ENCODE measurements around the gene APPL2.
"Not testable (repeated sequence)": the region's sequence is repeated elsewhere in the genome, so short reads cannot be mapped to it uniquely, and the experiment has no call there.

Gene APPL2

GRCh38 chr12:105235732-105236476 is at the start of gene APPL2:
APPL2 (minus strand) TSS chr12:105236174; CDS start chr12:105236012, 162 bp downstream.
- peak; percentile 60 for DNase-seq

DNA sequence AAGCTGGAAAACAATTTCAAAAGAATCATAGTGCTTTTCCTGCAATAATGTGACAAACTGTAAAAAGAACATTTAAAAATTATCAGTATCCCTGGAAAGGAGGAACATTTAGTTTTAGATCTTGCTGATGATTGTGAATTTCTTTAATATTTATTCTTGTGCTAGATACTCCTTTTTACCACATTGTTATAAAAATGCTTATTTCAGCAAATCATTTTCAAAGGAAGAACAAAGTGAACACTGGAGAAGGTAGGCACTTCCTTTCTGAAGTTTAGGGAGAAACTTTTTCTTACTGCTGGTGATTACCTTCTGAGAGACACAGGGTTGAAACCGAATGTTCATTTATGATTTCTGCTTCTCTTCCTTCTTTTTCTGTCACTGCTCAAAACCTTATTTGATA is 49.4 kb upstream of the APPL2 start:
- no peak for DNase-seq

GRCh38 chr12:105281694-105282049 is 45.7 kb upstream of the APPL2 start:
- no peak for DNase-seq

- DNase-seq: no peak
These were observed 45.2 kb upstream of the APPL2 start for GRCh38 chr12:105280966-105281693.

DNA sequence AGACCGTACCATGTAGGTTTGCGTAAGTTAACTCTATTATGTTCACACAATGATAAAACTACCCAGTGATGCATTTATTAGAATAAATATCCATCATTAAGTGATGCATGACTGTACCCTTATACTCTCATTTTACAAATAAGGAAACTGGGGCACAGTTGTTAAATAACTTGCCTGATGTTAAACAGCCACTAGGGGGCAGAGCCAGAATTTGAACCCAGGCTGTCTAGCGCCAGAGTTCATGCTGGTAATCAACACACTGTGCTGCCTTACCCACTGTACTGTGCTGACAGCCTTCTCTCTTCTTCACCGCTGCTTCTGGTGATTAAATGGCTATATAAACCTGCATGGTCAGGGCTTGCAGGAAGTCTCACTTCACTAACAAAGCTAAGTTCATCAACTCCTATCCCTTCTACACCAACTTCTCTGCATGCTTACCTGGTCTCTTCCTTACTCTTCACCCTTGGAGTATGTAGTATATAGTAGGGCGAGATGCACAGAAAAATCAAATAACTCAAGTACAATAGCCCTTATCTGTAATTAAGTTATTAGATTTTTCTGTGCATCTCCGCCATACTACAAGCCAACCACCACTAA is 43.6 kb upstream of the APPL2 start:
- DNase-seq: no peak

DNA sequence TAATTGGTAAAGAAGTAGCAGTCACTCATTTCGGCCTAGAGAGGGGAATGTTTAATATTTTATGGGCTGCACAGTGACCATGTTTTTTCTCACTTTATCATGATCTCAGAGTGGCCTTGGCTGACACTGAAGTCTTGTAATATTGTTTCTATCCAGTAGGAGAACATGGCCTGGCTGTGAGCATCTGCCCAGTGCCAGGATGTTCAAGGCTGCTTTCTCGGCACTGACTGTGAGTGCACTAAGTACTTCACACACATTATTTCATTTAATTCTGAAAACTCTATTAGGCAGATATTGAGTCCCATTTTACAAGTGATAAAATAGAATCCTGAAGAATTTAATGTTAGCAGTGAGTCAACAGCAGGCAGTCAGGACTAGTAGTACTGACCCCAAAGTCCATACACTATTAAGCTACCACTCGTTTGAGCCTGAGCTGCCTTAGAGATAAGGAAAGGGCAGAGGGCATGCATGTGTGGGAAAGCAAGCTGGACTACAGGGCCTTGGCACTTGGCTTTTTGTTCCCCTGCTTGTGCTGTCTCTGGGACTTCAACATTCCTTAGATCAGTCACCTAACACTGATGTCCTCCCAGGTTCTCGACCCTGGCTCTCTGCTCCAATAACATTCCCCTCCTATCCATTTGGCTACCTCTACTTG is 42.2 kb upstream of the APPL2 start:
- DNase-seq: no peak

DNA sequence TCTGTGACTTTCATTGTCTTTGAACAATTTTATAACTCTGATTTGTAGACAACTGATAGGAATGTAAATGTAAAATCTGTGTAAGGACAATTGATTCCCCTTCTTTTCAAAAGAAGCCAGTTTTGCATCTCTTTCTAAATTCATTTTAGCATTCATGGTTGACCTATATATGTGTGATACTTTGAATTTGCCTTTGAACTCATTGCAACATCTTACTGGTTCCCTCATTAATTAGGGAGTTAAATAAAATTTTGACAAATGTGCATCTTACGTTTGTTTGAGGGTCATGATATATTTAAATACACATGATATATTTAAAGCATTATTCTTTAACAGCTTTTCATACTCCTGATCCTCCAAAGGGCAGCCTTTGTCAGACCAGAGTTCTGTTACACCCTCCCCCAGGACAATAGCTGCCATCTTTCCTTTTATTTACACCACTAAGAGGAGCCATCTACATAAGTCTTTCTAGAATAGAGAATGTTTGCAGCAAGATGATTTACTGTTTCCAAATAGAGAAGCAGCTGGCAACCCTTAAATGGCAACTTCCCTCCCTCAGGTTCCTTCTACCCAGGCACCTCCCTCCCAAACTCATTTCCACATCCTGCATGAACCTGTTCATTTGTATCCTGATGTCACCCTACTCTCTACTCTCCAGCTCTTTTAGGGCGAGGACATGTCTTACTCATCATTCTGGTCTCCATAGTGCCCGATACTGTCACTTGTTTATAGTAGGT is 40.2 kb upstream of the APPL2 start:
- peak; percentile 83 for DNase-seq

- no peak for DNase-seq
These were observed 38.6 kb upstream of the APPL2 start for GRCh38 chr12:105274571-105274970.

DNA sequence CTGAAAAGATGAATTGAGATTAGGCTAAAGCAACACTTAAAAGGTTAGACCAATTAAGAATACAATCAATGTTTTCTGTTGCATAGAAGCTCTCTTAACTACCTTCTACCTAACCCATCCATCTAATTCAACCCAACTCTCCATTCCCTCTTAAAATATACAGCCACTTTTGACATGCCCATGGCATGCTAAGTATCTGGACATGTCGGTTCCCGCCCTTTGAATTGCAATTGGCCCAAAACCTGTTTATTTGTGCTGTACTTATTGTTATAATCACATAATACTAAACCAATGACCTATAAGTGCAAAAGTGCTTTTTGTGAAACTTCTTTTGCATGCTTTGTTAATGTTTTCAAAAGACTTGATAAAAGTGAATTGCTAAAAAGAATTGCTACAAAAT is 37.6 kb upstream of the APPL2 start:
- peak; percentile 67 for DNase-seq

DNA sequence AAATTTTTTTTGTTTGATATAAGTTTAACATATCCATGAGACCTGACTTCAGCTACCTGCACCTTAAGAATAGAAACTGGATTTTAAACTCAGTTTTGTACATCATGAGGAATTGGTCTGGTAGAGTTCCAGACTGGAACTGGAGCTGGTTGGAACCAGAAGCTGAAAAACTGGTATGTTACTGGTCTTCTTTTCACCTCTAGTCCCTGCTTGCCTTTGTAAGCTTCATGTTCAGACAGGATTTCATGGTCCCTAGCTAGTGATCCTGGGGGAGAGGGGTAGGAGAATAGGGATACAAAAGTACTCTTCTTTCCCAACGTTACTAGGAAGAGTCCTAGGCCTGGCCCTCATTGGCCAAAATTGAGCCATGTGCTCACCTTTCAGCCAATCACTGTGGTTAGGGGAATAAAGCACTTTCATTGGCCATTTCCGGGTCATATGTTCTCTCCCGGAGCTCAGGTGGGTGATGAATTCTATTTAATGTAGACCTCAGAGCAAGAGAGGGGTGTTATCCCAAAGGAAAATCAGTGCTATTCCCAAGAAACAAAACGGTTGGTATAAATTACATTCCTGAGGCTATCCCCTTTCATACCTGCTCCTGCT is 36.9 kb upstream of the APPL2 start:
- peak; percentile 18 for DNase-seq

GRCh38 chr12:105272152-105272551 is 36.2 kb upstream of the APPL2 start:
- no peak for DNase-seq

- DNase-seq: no peak
These were observed 35.4 kb upstream of the APPL2 start for GRCh38 chr12:105271364-105271763.

DNA sequence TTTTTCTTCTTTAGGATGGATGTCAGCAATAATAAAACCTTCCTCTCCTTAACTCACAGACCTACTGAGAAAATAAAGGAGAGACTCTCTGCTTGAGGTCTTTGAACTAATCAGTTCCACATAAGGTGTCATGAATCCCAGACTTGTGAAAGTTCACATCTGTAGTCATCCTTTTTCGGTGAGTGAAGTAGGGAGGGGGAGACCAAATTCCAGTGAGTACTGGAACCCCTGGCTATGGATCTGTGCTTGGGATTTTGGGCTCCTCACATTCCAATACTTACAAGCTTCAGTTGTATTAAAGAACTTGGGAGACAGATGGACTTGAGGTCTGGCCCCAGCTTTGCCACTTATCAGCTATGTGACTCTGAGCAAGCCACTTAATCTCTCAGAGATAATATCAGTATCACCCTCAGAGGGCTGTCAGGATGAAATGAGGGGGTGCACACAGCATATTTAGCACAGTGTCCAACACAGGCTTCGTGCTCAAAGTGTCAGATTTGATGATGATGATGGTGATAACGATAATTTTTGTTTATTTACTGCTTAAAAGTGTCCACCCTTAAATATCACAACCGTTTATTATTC is 34.8 kb upstream of the APPL2 start:
- no peak for DNase-seq

GRCh38 chr12:105267711-105268110 is 31.7 kb upstream of the APPL2 start:
- no peak for DNase-seq

GRCh38 chr12:105264771-105265170 is 28.8 kb upstream of the APPL2 start:
- no peak for DNase-seq

- no peak for DNase-seq
These were observed 26.6 kb upstream of the APPL2 start for GRCh38 chr12:105262461-105263184.

DNA sequence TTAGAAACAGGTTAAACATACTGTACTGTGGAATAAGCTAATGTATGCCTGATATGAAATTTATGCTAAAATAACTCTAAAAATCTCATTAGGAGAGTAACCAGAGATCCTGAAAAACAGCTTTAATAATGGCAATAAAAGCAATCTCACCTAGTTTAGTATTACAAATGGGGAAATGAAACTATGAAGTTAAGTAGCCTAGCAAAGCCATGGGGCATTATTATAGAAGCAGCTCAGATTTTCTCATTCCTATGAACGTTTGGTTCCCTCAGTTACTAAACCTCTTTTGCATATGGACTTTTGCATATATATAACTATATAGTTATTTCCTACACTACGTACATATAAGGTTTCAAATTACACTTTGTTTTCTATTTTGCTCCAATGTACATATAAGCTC is 25.0 kb upstream of the APPL2 start:
- no peak for DNase-seq

DNA sequence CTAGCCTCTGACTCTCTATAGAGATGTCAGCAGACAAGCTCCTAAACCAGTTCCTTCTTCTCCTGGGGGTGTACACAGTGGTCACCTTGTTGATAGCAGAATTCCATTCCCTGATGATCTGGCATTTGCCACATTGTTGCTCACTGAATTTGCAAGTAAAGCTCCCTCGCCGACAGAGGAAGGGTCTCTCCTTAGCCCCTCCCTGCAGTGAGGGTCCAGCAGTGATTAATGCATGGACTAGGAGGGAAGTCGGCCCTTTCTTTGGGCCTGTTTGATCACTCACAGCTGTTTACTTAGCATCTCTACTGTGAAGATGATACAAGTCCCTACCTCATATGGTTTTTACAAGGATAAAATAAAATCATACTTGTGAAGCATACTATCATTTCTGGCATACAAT is 23.3 kb upstream of the APPL2 start:
- DNase-seq: no peak

- no peak for DNase-seq
These were observed 21.4 kb upstream of the APPL2 start for GRCh38 chr12:105257321-105257728.

DNA sequence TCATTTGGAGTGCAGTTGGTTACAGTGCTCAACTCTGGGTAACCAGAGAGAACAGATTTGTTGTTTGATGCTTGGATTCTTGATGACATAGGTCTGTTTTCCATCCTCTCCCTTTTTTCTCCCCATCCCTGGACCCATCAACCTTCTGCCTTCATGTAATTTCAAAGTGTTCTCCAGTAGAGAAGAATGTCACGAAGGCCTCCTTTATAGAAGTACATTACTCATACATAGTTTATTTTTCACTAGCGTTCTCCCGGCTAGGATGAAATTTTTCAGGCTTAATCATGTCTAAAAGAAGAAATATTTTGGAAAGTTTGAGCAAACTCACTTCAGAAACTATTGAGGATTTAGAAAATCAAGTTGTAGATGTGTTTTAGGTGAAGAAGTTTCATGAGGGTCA is 20.9 kb upstream of the APPL2 start:
- DNase-seq: no peak

DNA sequence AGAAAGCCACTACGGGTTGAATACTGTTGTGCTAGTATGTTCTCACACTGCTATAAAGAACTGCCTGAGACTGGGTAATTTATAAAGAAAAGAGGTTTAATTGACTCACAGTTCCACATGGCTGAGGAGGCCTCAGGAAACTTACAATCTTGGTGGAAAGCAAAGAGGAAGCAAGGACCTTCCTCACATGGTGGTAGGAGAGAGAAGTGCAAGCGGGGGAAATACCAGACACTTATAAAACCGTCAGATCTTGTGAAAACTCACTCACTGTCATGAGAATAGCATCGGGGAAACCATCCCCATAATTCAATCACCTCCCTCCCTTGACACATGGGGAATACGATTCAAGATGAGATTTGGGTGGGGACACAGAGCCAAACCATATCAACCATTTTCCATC is 20.5 kb upstream of the APPL2 start:
- DNase-seq: not testable (repeated sequence)
